WERI-Rb-1 (cell line): Measurements from ENCODE around the gene TXNL1.

ENCODE experiments used
- DNase-seq: peaks from one replicate; pipeline ENCODE4 v3.0.0-alpha.2; 2020
- H3K27ac ChIP-seq: fragments of 250-450 bp; sonication (Bioruptor Pico); 2 replicates; pipeline ENCODE4 v1.5.1; 2020; ENCODE audit warnings: mild to moderate bottlenecking, moderate library complexity
- H3K27me3 ChIP-seq: fragments of 250-450 bp; sonication (Bioruptor Pico); 2 replicates; pipeline ENCODE4 v1.5.1; 2021; ENCODE audit warnings: mild to moderate bottlenecking, low read depth, moderate library complexity; ENCODE audit not compliant: insufficient read depth, severe bottlenecking
- H3K36me3 ChIP-seq: fragments of 250-450 bp; sonication (Bioruptor Pico); 2 replicates; pipeline ENCODE4 v1.5.1; 2020; ENCODE audit warnings: mild to moderate bottlenecking, moderate library complexity
- H3K4me3 ChIP-seq: 2 replicates; pipeline ENCODE4 v1.5.1; 2011; ENCODE audit warnings: low read depth, mild to moderate bottlenecking, control low read depth, low read length
- H3K9me3 ChIP-seq: fragments of 250-450 bp; sonication (Bioruptor Pico); 2 replicates; pipeline ENCODE4 v1.5.1; 2021; ENCODE audit warnings: mild to moderate bottlenecking, moderate library complexity; ENCODE audit not compliant: severe bottlenecking
- TF ChIP-seq, protein P1 (sequence below): IDR thresholded peaks from 2 replicates; pipeline ENCODE4 v1.5.1; 2011; ENCODE audit warnings: low read depth, mild to moderate bottlenecking, control low read depth, inconsistent platforms, low read length

The TXNL1 gene

GRCh38 chr18:56632070-56633022 is 6.0 kb downstream of the TXNL1 start:
- H3K27ac ChIP-seq, result no peak overlapping the region
- no peaks in the 10 kb centered on the region for H3K27me3 ChIP-seq
- no peak overlapping the region for H3K4me3 ChIP-seq
- no peak for DNase-seq
- TF ChIP-seq, protein P1, sequence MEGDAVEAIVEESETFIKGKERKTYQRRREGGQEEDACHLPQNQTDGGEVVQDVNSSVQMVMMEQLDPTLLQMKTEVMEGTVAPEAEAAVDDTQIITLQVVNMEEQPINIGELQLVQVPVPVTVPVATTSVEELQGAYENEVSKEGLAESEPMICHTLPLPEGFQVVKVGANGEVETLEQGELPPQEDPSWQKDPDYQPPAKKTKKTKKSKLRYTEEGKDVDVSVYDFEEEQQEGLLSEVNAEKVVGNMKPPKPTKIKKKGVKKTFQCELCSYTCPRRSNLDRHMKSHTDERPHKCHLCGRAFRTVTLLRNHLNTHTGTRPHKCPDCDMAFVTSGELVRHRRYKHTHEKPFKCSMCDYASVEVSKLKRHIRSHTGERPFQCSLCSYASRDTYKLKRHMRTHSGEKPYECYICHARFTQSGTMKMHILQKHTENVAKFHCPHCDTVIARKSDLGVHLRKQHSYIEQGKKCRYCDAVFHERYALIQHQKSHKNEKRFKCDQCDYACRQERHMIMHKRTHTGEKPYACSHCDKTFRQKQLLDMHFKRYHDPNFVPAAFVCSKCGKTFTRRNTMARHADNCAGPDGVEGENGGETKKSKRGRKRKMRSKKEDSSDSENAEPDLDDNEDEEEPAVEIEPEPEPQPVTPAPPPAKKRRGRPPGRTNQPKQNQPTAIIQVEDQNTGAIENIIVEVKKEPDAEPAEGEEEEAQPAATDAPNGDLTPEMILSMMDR, result no peak
- H3K9me3 ChIP-seq, result no peaks in the 10 kb centered on the region
- peaks cover 50% of the 10 kb centered on the region for H3K36me3 ChIP-seq

- TF ChIP-seq, protein P1, result no peak
Measured at GRCh38 chr18:56627991-56628390, 10.4 kb downstream of the TXNL1 start.

GRCh38 chr18:56615738-56616520 is 22.5 kb downstream of the TXNL1 start:
- Histone ChIP-seq H3K27ac (peak overlapping the region; percentile 55), H3K27me3 (no peaks in the 10 kb centered on the region), H3K36me3 (peaks cover 69% of the 10 kb centered on the region), H3K4me3 (no peak overlapping the region), H3K9me3 (no peaks in the 10 kb centered on the region)
- TF ChIP-seq, protein P1, result no peak
- DNase-seq, result peak; percentile 85

More at GRCh38 chr18:56627991-56628390, 10.4 kb downstream of the TXNL1 start:
- DNase-seq, result no peak
- H3K36me3 ChIP-seq, result peaks cover 52% of the 10 kb centered on the region
- H3K4me3 ChIP-seq, result no peak overlapping the region
- no peaks in the 10 kb centered on the region for H3K27me3 ChIP-seq
- H3K27ac ChIP-seq, result no peak overlapping the region
- H3K9me3 ChIP-seq, result no peaks in the 10 kb centered on the region

DNA sequence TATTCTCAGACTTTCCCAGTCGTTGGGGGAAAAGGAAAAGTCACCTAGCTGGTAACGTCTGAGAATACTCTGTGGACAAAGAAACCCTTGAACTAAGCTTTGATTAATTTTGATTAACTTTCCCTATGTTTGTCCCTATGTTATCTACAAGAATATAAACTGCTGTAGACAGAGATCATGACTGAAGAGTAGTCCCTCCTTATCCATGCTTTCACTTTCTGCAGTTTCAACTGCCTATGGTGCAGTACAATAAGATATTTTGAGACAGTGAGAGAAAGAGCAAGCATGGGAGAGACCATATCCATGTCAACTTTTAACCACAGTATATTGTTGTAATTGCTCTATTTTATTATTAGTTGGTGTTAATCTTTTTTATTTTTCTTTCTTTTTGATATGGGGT is 31.8 kb downstream of the TXNL1 start:
- Histone ChIP-seq H3K27me3 (no peaks in the 10 kb centered on the region), H3K4me3 (no peak overlapping the region), H3K27ac (no peak overlapping the region), H3K36me3 (peaks cover 81% of the 10 kb centered on the region), H3K9me3 (no peaks in the 10 kb centered on the region)
- TF ChIP-seq, protein P1, result no peak
- DNase-seq, result no peak

DNA sequence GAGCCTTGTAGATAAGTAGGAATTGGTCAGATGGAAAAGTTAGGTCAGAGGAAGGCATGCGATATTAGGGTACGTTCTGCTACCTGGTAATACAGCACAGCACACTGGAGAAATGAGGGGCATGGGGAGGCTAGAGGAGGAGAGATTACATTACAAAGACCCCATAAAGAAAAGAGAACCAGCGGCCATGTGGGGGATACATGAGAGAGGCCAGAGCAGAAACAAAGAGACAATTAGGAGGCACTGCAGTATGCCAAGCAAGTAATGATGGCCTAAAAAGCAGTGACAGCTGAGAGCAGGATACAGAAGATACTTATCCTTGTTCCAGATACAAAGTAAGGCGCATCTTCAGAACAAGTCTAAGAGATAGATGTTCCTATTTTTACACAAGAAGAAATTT is 40.0 kb downstream of the TXNL1 start:
- Histone ChIP-seq H3K4me3 (no peak overlapping the region), H3K36me3 (peaks cover 7% of the 10 kb centered on the region), H3K27me3 (no peaks in the 10 kb centered on the region), H3K27ac (no peak overlapping the region), H3K9me3 (no peaks in the 10 kb centered on the region)
- TF ChIP-seq, protein P1, result no peak
- no peak for DNase-seq
